ENCODE data around the gene GPR37L1.
"Not testable (repeated sequence)": the region's sequence is repeated elsewhere in the genome, so short reads cannot be mapped to it uniquely, and the experiment has no call there.

GPR37L1 gene

DNA sequence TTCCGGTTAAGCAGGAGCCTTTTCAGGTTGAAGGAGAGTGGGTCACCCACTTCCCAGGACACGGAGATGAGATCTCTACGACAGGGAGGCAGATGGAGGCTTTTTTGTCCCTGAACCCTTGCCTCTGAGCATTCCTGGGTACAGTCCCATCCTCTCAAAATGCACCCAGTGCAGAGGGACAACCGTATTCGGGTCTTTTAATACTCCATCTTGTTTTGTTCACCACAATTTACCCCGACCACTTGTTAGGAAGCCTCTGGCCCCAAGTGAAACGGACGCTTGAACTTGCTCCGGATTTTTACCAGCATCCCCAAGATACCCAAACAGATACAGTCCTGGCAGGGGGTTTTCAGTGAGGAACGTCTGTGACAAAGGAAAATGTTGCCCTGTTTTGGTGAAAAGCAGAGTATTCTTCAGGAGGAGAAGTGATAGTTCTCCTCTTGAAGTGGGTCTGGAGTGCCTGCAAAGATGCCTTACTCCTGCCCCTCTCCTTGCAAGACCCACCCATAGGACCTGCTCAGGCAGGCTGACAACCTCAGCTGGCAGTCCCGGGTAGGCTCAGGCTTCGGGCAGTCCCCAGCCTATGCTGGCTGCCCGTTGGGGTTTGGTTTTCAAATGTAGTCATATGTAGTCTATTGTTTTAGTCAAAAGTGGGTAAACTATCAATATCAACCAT, 22.5 kb downstream of the GPR37L1 start:
- Histone ChIP-seq H4K20me1 (ENCODE audit: low read depth, low read length) (no peaks in the 10 kb centered on the region), H3K36me3 (ENCODE audit: low read length) (no peaks in the 10 kb centered on the region), H3K27me3 (ENCODE audit: low read length) (no peaks in the 10 kb centered on the region), H3K79me2 (ENCODE audit: insufficient read depth, low read length) (peaks cover 37% of the 10 kb centered on the region), H3K4me3 (ENCODE audit: insufficient read depth, low read length, poor library complexity, severe bottlenecking) (peak overlapping the region; percentile 66), H3F3A (ENCODE audit: insufficient read depth) (peaks cover 16% of the 10 kb centered on the region), H3K9ac (ENCODE audit: low read length) (peak overlapping the region; percentile 86), H3K4me2 (ENCODE audit: low read depth, low read length, poor library complexity, severe bottlenecking) (peak overlapping the region; percentile 68), H2AFZ (ENCODE audit: low read depth, low read length, severe bottlenecking) (peak overlapping the region; percentile 90), H3K9me2 (replicated peaks; ENCODE audit: insufficient read depth, low read length) (no peaks in the 10 kb centered on the region), H3K9me3 (ENCODE audit: insufficient read depth, low read length) (no peaks in the 10 kb centered on the region), H3K27ac (ENCODE audit: low read depth, low read length) (no peak overlapping the region; the same call in 1 of the 2 replicates)
- TF ChIP-seq, protein P1, sequence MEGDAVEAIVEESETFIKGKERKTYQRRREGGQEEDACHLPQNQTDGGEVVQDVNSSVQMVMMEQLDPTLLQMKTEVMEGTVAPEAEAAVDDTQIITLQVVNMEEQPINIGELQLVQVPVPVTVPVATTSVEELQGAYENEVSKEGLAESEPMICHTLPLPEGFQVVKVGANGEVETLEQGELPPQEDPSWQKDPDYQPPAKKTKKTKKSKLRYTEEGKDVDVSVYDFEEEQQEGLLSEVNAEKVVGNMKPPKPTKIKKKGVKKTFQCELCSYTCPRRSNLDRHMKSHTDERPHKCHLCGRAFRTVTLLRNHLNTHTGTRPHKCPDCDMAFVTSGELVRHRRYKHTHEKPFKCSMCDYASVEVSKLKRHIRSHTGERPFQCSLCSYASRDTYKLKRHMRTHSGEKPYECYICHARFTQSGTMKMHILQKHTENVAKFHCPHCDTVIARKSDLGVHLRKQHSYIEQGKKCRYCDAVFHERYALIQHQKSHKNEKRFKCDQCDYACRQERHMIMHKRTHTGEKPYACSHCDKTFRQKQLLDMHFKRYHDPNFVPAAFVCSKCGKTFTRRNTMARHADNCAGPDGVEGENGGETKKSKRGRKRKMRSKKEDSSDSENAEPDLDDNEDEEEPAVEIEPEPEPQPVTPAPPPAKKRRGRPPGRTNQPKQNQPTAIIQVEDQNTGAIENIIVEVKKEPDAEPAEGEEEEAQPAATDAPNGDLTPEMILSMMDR (IDR thresholded peaks at IDR 0.05; ENCODE audit: insufficient read depth, low read length, poor library complexity, severe bottlenecking) = no peak
- no peak for TF ChIP-seq EZH2phosphoT487 (conservative IDR thresholded peaks at IDR 0.05; ENCODE audit: low read length)

DNA sequence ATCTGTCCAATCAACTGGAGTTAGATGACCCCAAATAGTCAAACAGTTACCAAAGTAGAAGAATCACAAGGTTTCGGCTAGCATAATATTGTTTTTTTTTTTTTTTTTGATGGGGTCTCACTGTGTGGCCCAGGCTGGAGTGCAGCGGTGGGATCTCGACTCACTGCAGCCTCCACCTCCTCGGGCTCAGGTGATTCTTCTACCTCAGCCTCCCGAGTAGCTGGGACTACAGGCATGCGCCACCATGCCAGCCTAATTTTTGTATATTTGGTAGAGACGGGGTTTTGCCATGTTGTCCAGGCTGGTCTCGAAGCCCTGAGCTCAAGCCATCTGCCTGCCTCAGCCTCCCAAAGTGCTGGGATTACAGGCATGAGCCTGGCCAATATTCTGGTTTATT, 23.0 kb downstream of the GPR37L1 start:
- H4K20me1 ChIP-seq (ENCODE audit: low read depth, low read length); H3K4me3 ChIP-seq (ENCODE audit: insufficient read depth, low read length, poor library complexity, severe bottlenecking); H3K9me3 ChIP-seq (ENCODE audit: insufficient read depth, low read length); H3K27ac ChIP-seq (ENCODE audit: low read depth, low read length); H3K27me3 ChIP-seq (ENCODE audit: low read length); H3K9ac ChIP-seq (ENCODE audit: low read length); H3K4me2 ChIP-seq (ENCODE audit: low read depth, low read length, poor library complexity, severe bottlenecking); H3K36me3 ChIP-seq (ENCODE audit: low read length); H3K9me2 ChIP-seq (replicated peaks; ENCODE audit: insufficient read depth, low read length); H2AFZ ChIP-seq (ENCODE audit: low read depth, low read length, severe bottlenecking): not testable (repeated sequence)
- H3K79me2 ChIP-seq (ENCODE audit: insufficient read depth, low read length) = peaks cover 32% of the 10 kb centered on the region
- H3F3A ChIP-seq (ENCODE audit: insufficient read depth) = peaks cover 16% of the 10 kb centered on the region

DNA sequence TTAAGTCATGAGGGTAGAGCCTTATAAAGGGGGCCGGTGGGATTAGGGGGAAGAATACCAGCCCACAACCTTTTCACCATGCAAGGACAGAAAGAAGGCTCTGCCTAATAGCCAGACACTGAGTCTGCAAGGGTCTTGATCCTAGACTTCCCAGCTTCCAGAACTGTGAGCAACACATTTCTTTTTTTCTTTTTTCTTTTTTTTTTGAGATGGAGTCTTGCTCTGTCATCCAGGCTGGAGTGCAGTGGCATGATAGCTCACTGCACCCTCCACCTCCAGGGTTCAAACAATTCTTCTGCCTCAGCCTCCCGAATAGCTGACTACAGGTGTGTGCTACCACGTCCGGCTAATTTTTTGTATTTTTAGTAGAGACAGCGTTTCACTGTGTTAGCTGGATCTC, 23.6 kb downstream of the GPR37L1 start:
- H3K9ac ChIP-seq (ENCODE audit: low read length) = no peak overlapping the region
- no peak overlapping the region for H3K27ac ChIP-seq (ENCODE audit: low read depth, low read length)
- H3K27me3 ChIP-seq (ENCODE audit: low read length) = no peaks in the 10 kb centered on the region
- H3K4me2 ChIP-seq (ENCODE audit: low read depth, low read length, poor library complexity, severe bottlenecking) = no peak overlapping the region
- no peak overlapping the region for H2AFZ ChIP-seq (ENCODE audit: low read depth, low read length, severe bottlenecking)
- peaks cover 27% of the 10 kb centered on the region for H3K79me2 ChIP-seq (ENCODE audit: insufficient read depth, low read length)
- H3K9me2 ChIP-seq (replicated peaks; ENCODE audit: insufficient read depth, low read length) = no peaks in the 10 kb centered on the region
- H3K9me3 ChIP-seq (ENCODE audit: insufficient read depth, low read length) = no peaks in the 10 kb centered on the region
- no peak for TF ChIP-seq EZH2phosphoT487 (conservative IDR thresholded peaks at IDR 0.05; ENCODE audit: low read length)
- TF ChIP-seq, protein P1 (IDR thresholded peaks at IDR 0.05; ENCODE audit: insufficient read depth, low read length, poor library complexity, severe bottlenecking) = no peak
- peaks cover 16% of the 10 kb centered on the region for H3F3A ChIP-seq (ENCODE audit: insufficient read depth)
- H3K4me3 ChIP-seq (ENCODE audit: insufficient read depth, low read length, poor library complexity, severe bottlenecking) = no peak overlapping the region
- no peaks in the 10 kb centered on the region for H4K20me1 ChIP-seq (ENCODE audit: low read depth, low read length)
- no peaks in the 10 kb centered on the region for H3K36me3 ChIP-seq (ENCODE audit: low read length)

DNA sequence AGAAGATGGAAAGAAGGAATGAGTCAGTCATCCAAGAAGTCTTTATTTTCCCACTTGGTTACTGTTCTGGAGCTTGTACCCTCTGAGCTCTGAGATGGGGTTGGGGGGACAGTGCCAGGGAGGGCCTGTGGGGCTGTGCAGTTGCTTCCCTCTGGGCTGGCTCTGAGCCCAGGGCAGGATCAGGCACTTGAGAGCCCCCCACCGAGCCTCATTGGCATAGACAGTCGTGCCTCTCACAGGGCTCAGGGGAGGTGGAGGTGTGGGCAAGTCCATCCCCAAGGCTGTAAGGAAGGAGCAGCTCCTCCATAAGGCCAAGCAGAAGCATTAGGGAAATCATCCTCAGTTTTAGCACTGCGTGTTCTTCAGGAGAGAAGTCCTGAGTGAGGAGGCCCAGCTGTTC, 24.3 kb downstream of the GPR37L1 start:
- Histone ChIP-seq H3K9me3 (ENCODE audit: insufficient read depth, low read length) (no peaks in the 10 kb centered on the region), H3F3A (ENCODE audit: insufficient read depth) (peaks cover 16% of the 10 kb centered on the region), H3K9ac (ENCODE audit: low read length) (no peak overlapping the region), H3K36me3 (ENCODE audit: low read length) (no peaks in the 10 kb centered on the region), H3K79me2 (ENCODE audit: insufficient read depth, low read length) (peaks cover 20% of the 10 kb centered on the region), H3K4me3 (ENCODE audit: insufficient read depth, low read length, poor library complexity, severe bottlenecking) (no peak overlapping the region), H3K9me2 (replicated peaks; ENCODE audit: insufficient read depth, low read length) (no peaks in the 10 kb centered on the region), H3K4me2 (ENCODE audit: low read depth, low read length, poor library complexity, severe bottlenecking) (no peak overlapping the region), H2AFZ (ENCODE audit: low read depth, low read length, severe bottlenecking) (no peak overlapping the region), H3K27ac (ENCODE audit: low read depth, low read length) (no peak overlapping the region), H4K20me1 (ENCODE audit: low read depth, low read length) (no peaks in the 10 kb centered on the region), H3K27me3 (ENCODE audit: low read length) (no peaks in the 10 kb centered on the region)
- TF ChIP-seq, protein P1 (IDR thresholded peaks at IDR 0.05; ENCODE audit: insufficient read depth, low read length, poor library complexity, severe bottlenecking) = no peak
- TF ChIP-seq EZH2phosphoT487 (conservative IDR thresholded peaks at IDR 0.05; ENCODE audit: low read length) = no peak

All from SU-DHL-6 (cell line).